Thyroid gland (tissue), 4 donors: ENCODE results near the gene C19orf12. TPM values are rescaled to one million over a fixed set of nuclear protein-coding genes. Genes with fewer than 3 reads are reported as not detected.

Experiments used
- DNase-seq, 2 donors: peaks; one replicate each; pipeline ENCODE4 v3.0.0-alpha.2; 2019
- H3K27ac ChIP-seq, 3 donors: fragments of 200-600 bp; sonication (generic); 1 replicate in 2 of 3; 2 replicates in 1 of 3; pipeline ENCODE4 v1.5.1; 2016 to 2019; ENCODE audit warnings: mild to moderate bottlenecking in 1 of 3, moderate library complexity in 1 of 3
- H3K27me3 ChIP-seq: fragments of 200-600 bp; sonication (generic); one replicate; pipeline ENCODE4 v1.5.1; 2019
- H3K36me3 ChIP-seq, 2 donors: fragments of 200-600 bp; sonication (generic); one replicate each; pipeline ENCODE4 v1.5.1; 2016 to 2019
- H3K4me1 ChIP-seq, 2 donors: fragments of 200-600 bp; sonication (generic); one replicate each; pipeline ENCODE4 v1.5.1; 2017 to 2019
- H3K4me3 ChIP-seq, 3 donors: fragments of 200-600 bp; sonication (generic); replicated peaks in 1 of 3; 1 replicate in 2 of 3; 2 replicates in 1 of 3; pipeline ENCODE4 v1.5.1; 2016; ENCODE audit warnings: mild to moderate bottlenecking in 1 of 3
- H3K9me3 ChIP-seq: fragments of 200-600 bp; sonication (generic); one replicate; pipeline ENCODE4 v1.5.1; 2017
- POLR2A ChIP-seq, 2 donors: fragments of 450-650 bp; IDR thresholded peaks; one replicate each; pipeline ENCODE4 v1.6.1; 2017; ENCODE audit warnings: antibody characterized with exemption in 2 of 2, mild to moderate bottlenecking in 2 of 2, moderate library complexity in 1 of 2
- WGBS, 2 donors: methylation state at CpG; one replicate each; pipeline ENCODE4 v1.1.5; 2017; 5-methylcytosine and 5-hydroxymethylcytosine counted together
- intact Hi-C: fragments of 100-400 bp; cut with DNase I; formaldehyde crosslinking; loops from one replicate; pipeline ENCODE4 v1.15.1; 2023
- total RNA-seq, 4 donors: library from RNA; depleted of rRNA; stranded (reverse); fragments of >200 nt; gene quantifications; one replicate each; pipeline ENCODE4 v1.2.3, GENCODE V29; 2016
- TF ChIP-seq, protein P1 (sequence below), 6 experiments: fragments of 200-600 bp in 3 of 6; fragments of 450-650 bp in 3 of 6; sonication (generic) in 3 of 6; IDR thresholded peaks; one replicate each; pipeline ENCODE4 v1.5.1; 2016 to 2019; ENCODE audit warnings: antibody characterized with exemption in 6 of 6, mild to moderate bottlenecking in 2 of 6, inconsistent platforms in 1 of 6, moderate library complexity in 1 of 6

C19orf12 gene
- total RNA-seq, 4 donors from 2014 or later: 24.4 to 34.0 (median 31.9) TPM

DNA sequence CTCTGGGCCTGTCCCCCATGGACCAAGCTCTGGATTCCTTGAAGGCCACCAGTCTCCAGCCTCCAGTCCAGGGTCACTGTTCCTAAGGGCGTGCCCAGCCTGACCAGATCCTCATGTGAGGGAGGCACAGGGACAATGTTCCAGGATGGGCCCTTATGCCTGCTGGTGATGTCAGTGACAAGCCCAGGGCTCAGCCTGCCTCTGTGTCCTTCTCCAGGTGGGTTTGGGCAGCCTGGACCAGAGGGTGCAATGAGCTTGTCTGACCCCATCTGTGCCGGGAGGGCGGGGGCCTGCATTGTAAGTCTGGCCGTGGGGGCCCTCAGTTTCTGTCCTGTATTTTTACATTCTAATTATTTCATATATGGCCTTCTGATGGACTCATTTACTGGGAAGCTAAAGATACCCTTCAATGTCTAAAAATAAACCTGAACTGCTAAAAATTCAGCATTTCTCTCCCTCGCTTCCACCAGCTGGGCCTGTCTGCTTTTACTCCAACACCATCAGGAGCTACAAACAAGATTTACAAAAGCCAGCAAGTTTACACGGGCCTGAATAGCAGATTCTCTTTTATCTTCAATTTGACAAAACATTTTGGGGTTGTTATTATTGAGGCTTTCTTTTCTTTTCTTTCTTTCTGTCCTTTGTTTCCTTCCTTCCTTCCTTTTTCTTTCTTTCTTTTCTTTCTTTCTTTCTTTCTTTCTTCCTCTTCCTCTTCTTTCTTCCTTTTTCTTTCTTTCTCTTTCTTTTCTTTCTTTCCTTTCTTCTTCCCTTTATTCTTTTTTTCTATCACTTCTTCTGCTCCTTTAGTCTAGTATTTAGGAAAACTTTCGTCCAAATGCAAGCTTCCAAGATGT, 34.2 kb upstream of the C19orf12 start:
- no peak for DNase-seq
- H3K27me3 ChIP-seq: no peaks in the 10 kb centered on the region
- intact Hi-C loops: no loop called here
- H3K4me3 ChIP-seq: no peak overlapping the region
- no peaks in the 10 kb centered on the region for H3K9me3 ChIP-seq
- no peak for TF ChIP-seq POLR2A (IDR thresholded peaks at IDR 0.05)
- TF ChIP-seq, protein P1, sequence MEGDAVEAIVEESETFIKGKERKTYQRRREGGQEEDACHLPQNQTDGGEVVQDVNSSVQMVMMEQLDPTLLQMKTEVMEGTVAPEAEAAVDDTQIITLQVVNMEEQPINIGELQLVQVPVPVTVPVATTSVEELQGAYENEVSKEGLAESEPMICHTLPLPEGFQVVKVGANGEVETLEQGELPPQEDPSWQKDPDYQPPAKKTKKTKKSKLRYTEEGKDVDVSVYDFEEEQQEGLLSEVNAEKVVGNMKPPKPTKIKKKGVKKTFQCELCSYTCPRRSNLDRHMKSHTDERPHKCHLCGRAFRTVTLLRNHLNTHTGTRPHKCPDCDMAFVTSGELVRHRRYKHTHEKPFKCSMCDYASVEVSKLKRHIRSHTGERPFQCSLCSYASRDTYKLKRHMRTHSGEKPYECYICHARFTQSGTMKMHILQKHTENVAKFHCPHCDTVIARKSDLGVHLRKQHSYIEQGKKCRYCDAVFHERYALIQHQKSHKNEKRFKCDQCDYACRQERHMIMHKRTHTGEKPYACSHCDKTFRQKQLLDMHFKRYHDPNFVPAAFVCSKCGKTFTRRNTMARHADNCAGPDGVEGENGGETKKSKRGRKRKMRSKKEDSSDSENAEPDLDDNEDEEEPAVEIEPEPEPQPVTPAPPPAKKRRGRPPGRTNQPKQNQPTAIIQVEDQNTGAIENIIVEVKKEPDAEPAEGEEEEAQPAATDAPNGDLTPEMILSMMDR (IDR thresholded peaks at IDR 0.05): no peak
- H3K27ac ChIP-seq: no peak overlapping the region
- WGBS, 2 donors: 81 to 89% methylated on average over 7 of the region's 7 CpGs
- no peaks in the 10 kb centered on the region for H3K4me1 ChIP-seq
- no peaks in the 10 kb centered on the region for H3K36me3 ChIP-seq

DNA sequence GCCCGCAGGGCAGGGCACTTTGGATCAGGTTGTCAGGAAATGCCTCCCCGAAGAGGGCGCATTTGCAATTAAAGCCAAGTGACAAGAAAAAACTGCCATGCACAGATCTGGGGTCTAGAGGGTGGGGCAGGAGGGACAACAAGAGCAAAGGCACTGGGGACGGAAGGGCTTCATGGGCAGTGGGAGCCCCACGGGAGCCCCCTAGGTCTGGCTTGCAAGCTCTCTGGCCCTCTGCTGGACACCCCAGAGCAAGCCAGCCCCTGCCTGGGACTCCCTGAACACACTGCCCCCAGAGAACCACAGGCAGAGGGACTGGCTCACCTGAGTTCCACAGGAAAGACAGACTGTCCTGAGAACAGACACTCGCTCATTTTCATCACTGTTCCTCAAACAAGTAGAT, 30.2 kb upstream of the C19orf12 start:
- Histone ChIP-seq H3K36me3 (no peaks in the 10 kb centered on the region), H3K27ac (no peak overlapping the region), H3K9me3 (no peaks in the 10 kb centered on the region), H3K27me3 (no peaks in the 10 kb centered on the region), H3K4me3 (no peak overlapping the region), H3K4me1 (no peaks in the 10 kb centered on the region)
- intact Hi-C loops: no loop called here
- WGBS, 2 donors: 66 to 70% methylated on average over 6 of the region's 6 CpGs
- DNase-seq: no peak
- TF ChIP-seq, protein P1 (IDR thresholded peaks at IDR 0.05): no peak
- TF ChIP-seq POLR2A (IDR thresholded peaks at IDR 0.05): no peak

DNA sequence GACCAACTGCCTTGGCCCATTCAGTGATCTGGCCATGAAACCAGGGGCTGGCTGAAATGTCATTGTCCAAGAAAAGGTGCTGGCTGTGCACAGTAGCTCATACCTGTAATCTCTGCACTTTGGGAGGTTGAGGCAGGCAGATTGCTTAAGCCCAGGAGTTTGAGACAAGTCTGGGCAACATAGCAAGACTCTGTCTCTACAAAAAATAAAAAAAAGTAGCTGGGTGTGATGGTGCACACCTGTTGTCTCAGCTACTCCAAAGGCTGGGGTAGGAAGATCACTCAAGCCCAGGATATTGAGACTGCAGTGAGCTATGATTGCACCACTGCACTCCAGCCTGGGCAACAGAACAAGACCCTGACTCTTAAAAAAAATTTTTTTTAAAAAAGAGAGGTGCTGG, 28.6 kb upstream of the C19orf12 start:
- H3K4me3 ChIP-seq: no peak overlapping the region
- no peaks in the 10 kb centered on the region for H3K36me3 ChIP-seq
- H3K27me3 ChIP-seq: no peaks in the 10 kb centered on the region
- no peaks in the 10 kb centered on the region for H3K4me1 ChIP-seq
- TF ChIP-seq, protein P1 (IDR thresholded peaks at IDR 0.05): no peak
- no peak for TF ChIP-seq POLR2A (IDR thresholded peaks at IDR 0.05)
- no peak for DNase-seq
- no peaks in the 10 kb centered on the region for H3K9me3 ChIP-seq
- H3K27ac ChIP-seq: no peak overlapping the region
- intact Hi-C loops: no loop called here

DNA sequence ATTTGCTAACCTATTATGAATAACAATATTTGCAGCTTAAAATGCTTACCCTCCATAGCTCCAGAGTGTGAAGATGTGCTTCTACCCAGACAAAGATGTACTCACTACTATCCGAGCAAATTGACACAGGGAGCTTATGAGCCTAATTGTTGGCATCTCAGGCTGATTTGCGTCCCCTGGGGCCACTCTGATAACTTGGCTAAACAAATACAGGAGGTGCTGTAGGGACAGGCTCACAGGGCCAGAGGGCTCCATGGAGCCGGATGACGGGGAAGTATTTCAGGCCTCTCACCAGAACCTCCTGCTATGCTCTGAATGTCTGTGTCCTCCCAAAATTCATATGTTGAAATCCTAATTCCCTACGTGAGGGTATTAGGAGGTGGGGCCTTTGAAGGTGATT, 26.7 kb upstream of the C19orf12 start:
- intact Hi-C loops: no loop called here
- 53 to 70% methylated on average over 5 of the region's 5 CpGs for WGBS, 2 donors
- no peaks in the 10 kb centered on the region for H3K27me3 ChIP-seq

DNA sequence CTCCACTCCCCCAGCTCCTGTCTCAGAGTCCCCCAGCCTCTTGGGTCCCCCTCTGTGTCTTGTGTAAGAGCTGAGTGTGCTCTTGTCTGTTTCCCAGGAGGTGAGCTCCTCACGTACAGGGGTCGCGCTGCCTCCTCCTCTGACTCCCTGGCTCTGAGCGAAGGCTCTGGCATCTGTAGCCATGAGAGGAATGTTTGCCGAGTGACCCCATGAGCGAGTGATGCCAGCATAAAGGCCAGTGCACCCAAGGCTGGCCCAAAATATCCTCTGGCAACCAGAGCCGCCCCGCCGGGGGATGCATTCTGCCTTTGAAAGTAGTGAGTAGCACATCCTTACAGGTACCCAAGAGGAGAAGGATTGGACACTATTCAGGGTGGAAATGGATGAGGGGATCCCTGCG, 26.2 kb upstream of the C19orf12 start:
- Histone ChIP-seq H3K9me3 (no peaks in the 10 kb centered on the region), H3K36me3 (no peaks in the 10 kb centered on the region), H3K4me3 (no peak overlapping the region), H3K27me3 (no peaks in the 10 kb centered on the region), H3K27ac (no peak overlapping the region), H3K4me1 (no peaks in the 10 kb centered on the region)
- no peak for DNase-seq
- 90% methylated on average over 9 to 10 of the region's 10 CpGs for WGBS, 2 donors
- intact Hi-C loops: no loop called here
- TF ChIP-seq, protein P1 (IDR thresholded peaks at IDR 0.05): no peak
- TF ChIP-seq POLR2A (IDR thresholded peaks at IDR 0.05): no peak

More for the DNA sequence above, 26.7 kb upstream of the C19orf12 start:
- TF ChIP-seq POLR2A (IDR thresholded peaks at IDR 0.05): no peak
- TF ChIP-seq, protein P1 (IDR thresholded peaks at IDR 0.05): no peak
- Histone ChIP-seq H3K27ac (no peak overlapping the region), H3K4me1 (no peaks in the 10 kb centered on the region), H3K9me3 (no peaks in the 10 kb centered on the region), H3K36me3 (no peaks in the 10 kb centered on the region), H3K4me3 (no peak overlapping the region)
- no peak for DNase-seq
